Effector CD8-positive, alpha-beta T cell (primary cell): ENCODE results near the gene TTC1.

Experiments
- DNase-seq: peaks from one replicate; lab custom pipeline; 2025; lab: John Stamatoyannopoulos, UW

Gene TTC1

GRCh38 chr5:160087199-160087598, 78.3 kb downstream of the TTC1 start:
- DNase-seq, result no peak

GRCh38 chr5:160088805-160089204, 79.9 kb downstream of the TTC1 start:
- no peak for DNase-seq

- no peak for DNase-seq
Measured at GRCh38 chr5:160089531-160089930, 80.6 kb downstream of the TTC1 start.

- no peak for DNase-seq
Measured at GRCh38 chr5:160090059-160090458, 81.1 kb downstream of the TTC1 start.

- no peak for DNase-seq
Measured at GRCh38 chr5:160092514-160092913, 83.6 kb downstream of the TTC1 start.

GRCh38 chr5:160092960-160093707, 84.2 kb downstream of the TTC1 start:
- DNase-seq, result no peak

- no peak for DNase-seq
Measured at GRCh38 chr5:160096178-160096577, 87.2 kb downstream of the TTC1 start.

GRCh38 chr5:160097991-160098390, 89.1 kb downstream of the TTC1 start:
- DNase-seq, result no peak

GRCh38 chr5:160105686-160106360, 96.9 kb downstream of the TTC1 start:
- no peak for DNase-seq

GRCh38 chr5:160108124-160108523, 99.2 kb downstream of the TTC1 start:
- DNase-seq, result no peak
